Activated CD4-positive, alpha-beta T cell treated with anti-CD3 and anti-CD28 coated beads for 36 hours (primary cell): ENCODE data around the gene STRA8. TPM values are rescaled to one million over a fixed set of nuclear protein-coding genes. Genes with fewer than 3 reads are reported as not detected.
A peak's percentile ranks its signal among the peaks of the same experiment; 100 is the strongest.

Experiments used
- ATAC-seq: fragments of 200-7000 bp; cut with Tn5 transposase; one replicate; pipeline ENCODE4 v1.10.0; 2021; ENCODE audit warnings: mild to moderate bottlenecking, moderate library complexity
- CTCF ChIA-PET: fragments of 350-600 bp; sonication (Branson Sonifier 250); formaldehyde crosslinking; loops from one replicate; lab custom pipeline; 2021; ENCODE audit warnings: antibody characterized with exemption; lab: Charles Lee
- POLR2A ChIA-PET: fragments of 350-600 bp; sonication (Branson Sonifier 250); formaldehyde crosslinking; loops from one replicate; lab custom pipeline; 2021; ENCODE audit warnings: antibody characterized with exemption, inconsistent platforms; lab: Charles Lee
- DNase-seq: peaks from one replicate; pipeline ENCODE4 v3.0.0-alpha.2; 2020
- H3K27ac Mint-ChIP-seq: one replicate; pipeline ENCODE4 v1.8.0; 2021; ENCODE audit warnings: mixed read lengths
- H3K27me3 Mint-ChIP-seq: one replicate; pipeline ENCODE4 v1.8.0; 2021; ENCODE audit warnings: mixed read lengths
- H3K36me3 Mint-ChIP-seq: one replicate; pipeline ENCODE4 v1.8.0; 2021; ENCODE audit warnings: low read depth, mixed read lengths
- H3K4me1 Mint-ChIP-seq: one replicate; pipeline ENCODE4 v1.8.0; 2021; ENCODE audit warnings: mixed read lengths
- H3K4me3 Mint-ChIP-seq: one replicate; pipeline ENCODE4 v1.8.0; 2021; ENCODE audit warnings: mild to moderate bottlenecking, moderate library complexity, mixed read lengths
- H3K9me3 Mint-ChIP-seq: one replicate; pipeline ENCODE4 v1.8.0; 2021; ENCODE audit warnings: low read depth, mixed read lengths
- intact Hi-C, 2 experiments: fragments of 100-400 bp; cut with DNase I in 1 of 2; cut with micrococcal nuclease in 1 of 2; formaldehyde crosslinking; loops; one replicate each; pipeline versions ENCODE4 v1.14.2 to v1.15.1; 2022 to 2024; cut with DNase I, micrococcal nuclease
- total RNA-seq, 2 experiments: library from RNA; stranded (reverse); gene quantifications; one replicate each; pipeline ENCODE4 v1.2.3, GENCODE V29; 2021

The STRA8 gene
- total RNA-seq, 2 experiments from 2014 or later, result not detected

- ChIA-PET POLR2A (no interaction called here), CTCF (interaction anchor here (0.7 kb wide), 1 partner anchor 242 kb away, joined by 5 read pairs; no protein-coding TSS in a partner anchor)
- no peak for ATAC-seq
- Mint-ChIP-seq H3K27me3 (peaks cover 3% of the 10 kb centered on the region), H3K27ac (no peak overlapping the region), H3K9me3 (no peaks in the 10 kb centered on the region), H3K4me3 (no peak overlapping the region), H3K36me3 (no peaks in the 10 kb centered on the region), H3K4me1 (peaks cover 8% of the 10 kb centered on the region)
- intact Hi-C loops, result no loop called here
- no peak for DNase-seq
Observed at GRCh38 chr7:135239263-135239662, 5.6 kb downstream of the STRA8 start.

GRCh38 chr7:135240441-135240840, 6.8 kb downstream of the STRA8 start:
- ChIA-PET CTCF (no interaction called here), POLR2A (no interaction called here)
- DNase-seq (no peak), ATAC-seq (no peak)
- H3K4me3 Mint-ChIP-seq, result no peak overlapping the region
- no peaks in the 10 kb centered on the region for H3K9me3 Mint-ChIP-seq
- peaks cover 3% of the 10 kb centered on the region for H3K27me3 Mint-ChIP-seq
- intact Hi-C loops, result no loop called here
- H3K4me1 Mint-ChIP-seq, result peaks cover 8% of the 10 kb centered on the region
- H3K27ac Mint-ChIP-seq, result no peak overlapping the region
- no peaks in the 10 kb centered on the region for H3K36me3 Mint-ChIP-seq

GRCh38 chr7:135242096-135242684, 8.6 kb downstream of the STRA8 start:
- Mint-ChIP-seq H3K36me3 (no peaks in the 10 kb centered on the region), H3K4me1 (no peaks in the 10 kb centered on the region), H3K9me3 (no peaks in the 10 kb centered on the region), H3K27me3 (peaks cover 3% of the 10 kb centered on the region), H3K27ac (no peak overlapping the region), H3K4me3 (no peak overlapping the region)
- ATAC-seq (no peak), DNase-seq (no peak)
- intact Hi-C loops, result no loop called here
- CTCF ChIA-PET, result no interaction called here
- POLR2A ChIA-PET, result no interaction called here

- Mint-ChIP-seq H3K36me3 (no peaks in the 10 kb centered on the region), H3K27me3 (peaks cover 3% of the 10 kb centered on the region), H3K9me3 (no peaks in the 10 kb centered on the region), H3K4me1 (no peaks in the 10 kb centered on the region), H3K27ac (no peak overlapping the region), H3K4me3 (no peak overlapping the region)
- intact Hi-C loops, result no loop called here
- ChIA-PET CTCF (interaction anchor here (0.6 to 0.7 kb wide), 3 partner anchors 10 to 421 kb away, joined by 3 read pairs; no protein-coding TSS in a partner anchor), POLR2A (no interaction called here)
- DNase-seq, result no peak
- ATAC-seq, result no peak
Observed at GRCh38 chr7:135245226-135246190, 11.9 kb downstream of the STRA8 start.

- Mint-ChIP-seq H3K9me3 (no peaks in the 10 kb centered on the region), H3K36me3 (no peaks in the 10 kb centered on the region), H3K4me1 (peaks cover 4% of the 10 kb centered on the region), H3K27ac (no peak overlapping the region), H3K27me3 (peaks cover 3% of the 10 kb centered on the region), H3K4me3 (no peak overlapping the region)
- no peak for DNase-seq
- intact Hi-C loops, result no loop called here
- ChIA-PET CTCF (interaction anchor here (0.6 kb wide), 1 partner anchor 420 kb away, joined by 3 read pairs; no protein-coding TSS in a partner anchor), POLR2A (no interaction called here)
- no peak for ATAC-seq
Observed at GRCh38 chr7:135246191-135246825, 12.7 kb downstream of the STRA8 start.

- Mint-ChIP-seq H3K36me3 (no peaks in the 10 kb centered on the region), H3K4me3 (no peak overlapping the region), H3K4me1 (peaks cover 15% of the 10 kb centered on the region), H3K9me3 (no peaks in the 10 kb centered on the region), H3K27me3 (no peaks in the 10 kb centered on the region), H3K27ac (no peak overlapping the region)
- intact Hi-C loops, result no loop called here
- ChIA-PET CTCF (interaction anchor here (0.6 kb wide), 1 partner anchor 15 kb away, joined by 3 read pairs; no protein-coding TSS in a partner anchor), POLR2A (no interaction called here)
- no peak for ATAC-seq
- DNase-seq, result no peak
Observed at GRCh38 chr7:135247746-135248471, 14.3 kb downstream of the STRA8 start.

- Mint-ChIP-seq H3K36me3 (no peaks in the 10 kb centered on the region), H3K9me3 (no peaks in the 10 kb centered on the region), H3K4me3 (no peak overlapping the region), H3K27ac (no peak overlapping the region), H3K4me1 (peaks cover 15% of the 10 kb centered on the region), H3K27me3 (no peaks in the 10 kb centered on the region)
- ATAC-seq (no peak), DNase-seq (no peak)
- ChIA-PET POLR2A (no interaction called here), CTCF (no interaction called here)
- intact Hi-C loops, result no loop called here
Observed at GRCh38 chr7:135248546-135248945, 14.9 kb downstream of the STRA8 start.

GRCh38 chr7:135251496-135252391, 18.1 kb downstream of the STRA8 start:
- ChIA-PET POLR2A (interaction anchor here (0.6 kb wide), 2 partner anchors 38 to 112 kb away, joined by 3 to 4 read pairs; no protein-coding TSS in a partner anchor), CTCF (no interaction called here)
- H3K36me3 Mint-ChIP-seq, result no peaks in the 10 kb centered on the region
- H3K4me1 Mint-ChIP-seq, result peaks cover 15% of the 10 kb centered on the region
- DNase-seq, result peak; percentile 46
- H3K27me3 Mint-ChIP-seq, result no peaks in the 10 kb centered on the region
- ATAC-seq, result peak; percentile 83
- H3K9me3 Mint-ChIP-seq, result no peaks in the 10 kb centered on the region
- peak overlapping the region; percentile 69 for H3K27ac Mint-ChIP-seq
- intact Hi-C loops, result no loop called here
- H3K4me3 Mint-ChIP-seq, result no peak overlapping the region

- ChIA-PET CTCF (interaction anchor here (0.6 to 2.2 kb wide), 3 partner anchors 20 to 59 kb away, joined by 3 to 6 read pairs (median 3); no protein-coding TSS in a partner anchor), POLR2A (interaction anchor here (0.7 kb wide), 1 partner anchor 84 kb away, joined by 4 read pairs; the partner anchor contains the start of gene CYREN)
- no peak for DNase-seq
- H3K4me3 Mint-ChIP-seq, result no peak overlapping the region
- H3K27me3 Mint-ChIP-seq, result no peaks in the 10 kb centered on the region
- intact Hi-C loops, result no loop called here
- no peaks in the 10 kb centered on the region for H3K9me3 Mint-ChIP-seq
- H3K36me3 Mint-ChIP-seq, result no peaks in the 10 kb centered on the region
- no peak for ATAC-seq
- H3K27ac Mint-ChIP-seq, result no peak overlapping the region
- H3K4me1 Mint-ChIP-seq, result peaks cover 15% of the 10 kb centered on the region
Observed at GRCh38 chr7:135253851-135254771, 20.5 kb downstream of the STRA8 start.
